Measurements from ENCODE around the gene S100A3.
A peak's percentile ranks its signal among the peaks of the same experiment; 100 is the strongest.

The S100A3 gene

DNA sequence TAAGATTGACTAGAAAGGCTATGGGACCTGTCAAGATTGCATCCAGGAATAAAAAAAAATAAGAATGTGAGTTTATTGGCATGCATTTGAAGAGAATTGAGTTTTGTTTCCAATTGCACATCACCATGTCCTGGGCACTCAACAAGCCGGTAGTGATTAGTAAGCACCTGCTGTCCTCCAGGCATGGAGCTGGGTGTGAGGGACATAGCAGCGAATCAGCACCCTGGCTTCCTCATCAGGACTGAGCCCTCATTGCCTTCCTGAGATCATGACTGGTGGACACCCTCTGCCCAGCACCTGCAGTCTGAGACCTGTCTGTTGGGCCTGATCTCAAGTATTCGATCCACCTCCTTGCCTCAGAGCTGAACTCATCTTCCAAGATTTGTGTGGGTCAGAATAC lies 40.0 kb downstream of the S100A3 start:
- DNase-seq (ENCODE audit: low spot score) = no peak

DNA sequence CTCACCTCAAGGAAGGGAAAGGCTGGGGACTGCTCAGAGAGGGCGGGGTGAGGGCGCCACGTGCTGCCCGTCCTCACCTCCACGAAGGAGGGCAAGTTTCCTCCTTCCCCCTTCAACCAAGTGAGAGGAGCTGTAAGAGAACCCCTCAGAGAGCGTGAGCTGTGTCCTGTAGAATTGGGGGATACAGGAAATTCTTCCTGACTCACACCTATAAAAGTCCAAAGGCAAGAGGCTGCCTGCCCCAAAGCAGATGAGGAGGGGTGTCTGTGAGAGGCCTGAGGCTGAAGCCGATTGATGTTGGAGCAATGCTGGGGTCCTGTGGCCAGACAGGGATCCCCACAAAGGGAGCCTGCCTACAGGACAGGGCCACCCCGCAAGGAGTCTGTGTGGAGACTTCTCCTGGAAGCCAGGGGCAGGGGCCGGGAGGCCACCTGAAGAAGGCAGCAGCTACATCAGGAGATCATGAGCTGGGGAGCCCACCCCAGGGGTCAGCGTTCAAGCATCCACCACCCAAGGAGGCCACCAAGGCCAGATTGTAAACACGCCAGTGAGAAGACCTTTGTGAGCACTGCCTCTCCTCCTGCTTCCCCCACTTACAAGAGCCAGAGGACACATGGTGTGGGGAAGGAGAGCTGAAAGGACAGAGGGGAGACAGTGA lies 41.0 kb downstream of the S100A3 start:
- DNase-seq (ENCODE audit: low spot score) = no peak

DNA sequence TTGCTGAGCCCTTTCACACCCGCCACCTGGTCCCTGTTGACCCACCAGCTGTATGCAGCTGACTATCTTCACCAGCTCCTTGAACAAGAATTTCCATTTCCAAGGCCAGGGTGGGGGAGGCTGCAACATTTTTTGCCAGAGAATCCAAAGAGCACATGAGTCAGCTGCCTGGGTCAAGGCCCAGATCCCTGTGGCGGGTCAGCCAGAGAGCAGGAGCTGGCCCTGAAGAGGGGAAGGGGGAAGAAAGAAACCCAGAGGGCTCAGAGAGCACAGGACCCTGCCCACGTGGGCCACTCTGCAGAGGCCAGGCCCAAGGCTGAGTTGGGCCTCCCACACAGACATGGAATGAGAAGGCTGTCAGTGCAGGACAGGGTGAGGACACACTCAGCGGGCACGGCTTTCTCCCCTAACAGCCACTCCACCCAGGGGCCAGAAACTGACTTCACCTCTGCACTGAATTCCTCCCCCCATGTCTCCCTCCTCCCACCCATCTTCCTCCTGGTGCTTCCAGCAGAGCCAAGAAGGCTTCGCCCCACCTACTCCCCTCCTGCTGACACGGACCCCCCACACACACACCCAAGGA lies 42.1 kb downstream of the S100A3 start:
- peak; percentile 92 for DNase-seq (ENCODE audit: low spot score)

DNA sequence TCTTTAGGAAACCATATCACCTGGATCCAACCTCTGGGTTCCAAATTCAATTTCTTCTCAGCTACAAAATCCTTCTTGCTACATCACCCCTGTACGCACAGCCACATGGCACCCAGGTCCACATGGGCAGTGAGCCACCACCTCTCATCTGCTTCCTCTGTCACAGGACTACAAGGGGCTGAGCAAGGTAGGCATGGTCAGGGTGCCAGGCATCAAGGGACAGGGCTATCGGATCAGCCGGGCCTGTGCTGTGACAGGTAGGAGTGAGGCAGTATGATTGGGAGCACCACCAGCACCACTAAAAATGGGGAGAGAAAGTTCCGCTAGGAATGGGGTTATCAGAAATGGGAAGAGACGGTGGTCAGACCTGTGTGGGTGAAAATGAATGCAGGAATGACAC lies 42.7 kb downstream of the S100A3 start:
- DNase-seq (ENCODE audit: low spot score) = no peak

DNA sequence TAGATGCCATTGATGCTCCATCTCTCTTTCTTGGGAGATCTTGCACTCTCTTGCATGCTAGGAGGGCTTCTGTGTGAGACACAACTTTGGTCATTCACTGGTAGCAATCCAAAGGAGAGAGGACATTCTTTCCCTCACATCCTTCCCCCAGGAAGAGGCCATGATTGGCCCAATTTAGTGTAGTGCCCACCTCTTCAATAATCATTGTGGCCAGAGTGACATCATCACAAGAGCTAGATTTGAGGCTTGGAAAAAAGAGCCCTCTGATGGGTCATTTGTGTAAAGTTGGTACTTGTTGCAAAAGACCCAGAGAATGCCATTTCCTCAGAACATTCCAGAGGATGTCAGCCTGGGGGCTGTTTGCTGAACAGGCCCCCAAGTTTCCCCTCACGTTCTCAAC lies 43.5 kb downstream of the S100A3 start:
- no peak for DNase-seq (ENCODE audit: low spot score)

DNA sequence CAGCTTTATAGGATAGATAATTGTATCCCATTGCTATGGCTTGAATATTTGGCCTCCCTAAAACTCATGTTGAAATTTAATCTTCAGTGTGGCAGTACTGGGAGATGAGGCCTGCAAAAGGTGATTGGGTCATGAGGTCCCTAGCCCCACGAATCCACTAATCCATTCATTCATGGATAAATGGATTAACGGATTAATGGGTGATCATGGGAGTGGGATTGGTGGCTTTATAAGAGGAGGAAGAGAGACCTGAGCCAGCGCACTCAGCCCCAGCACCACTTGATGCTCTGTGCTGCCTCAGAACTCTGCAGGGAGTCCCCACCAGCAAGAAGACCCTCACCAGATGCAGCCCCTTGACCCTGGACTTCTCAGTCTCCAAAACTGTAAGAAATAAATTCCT lies 45.3 kb downstream of the S100A3 start:
- DNase-seq (ENCODE audit: low spot score) = no peak

DNA sequence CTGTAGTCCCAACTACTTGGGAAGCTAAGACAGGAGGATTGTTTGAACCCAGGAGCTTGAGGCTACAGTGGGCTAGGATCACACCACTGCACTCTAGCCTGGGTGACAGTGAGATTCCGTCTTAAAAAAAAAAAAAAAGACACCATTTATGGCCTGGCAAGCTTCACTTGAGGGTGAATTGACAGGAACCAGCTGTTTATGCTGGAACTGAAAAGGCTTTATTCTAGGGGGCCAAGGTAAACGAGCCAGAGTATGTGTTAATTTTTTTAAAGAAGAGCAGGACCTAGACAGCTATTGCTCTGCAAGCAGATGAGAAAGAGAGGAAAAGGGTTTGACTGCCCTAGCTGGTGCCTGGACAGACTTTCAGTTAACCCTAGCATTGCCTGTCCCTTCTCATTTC lies 50.3 kb downstream of the S100A3 start:
- no peak for DNase-seq (ENCODE audit: low spot score)

Data from AG20443 (cell line).